A549 (cell line): ENCODE data around the gene FAM50A. TPM values are rescaled to one million over a fixed set of nuclear protein-coding genes. Genes with fewer than 3 reads are reported as not detected.

ENCODE experiments used
- ATAC-seq, 2 experiments: fragments of 200-7000 bp in 1 of 2; fragments of >200 bp in 1 of 2; cut with Nextera tagmentation in 1 of 2; cut with Tn5 transposase in 1 of 2; 3 replicates each; pipeline versions ENCODE4 v1.8.0 to v1.9.1; 2018 to 2020; ENCODE audit warnings: mild to moderate bottlenecking in 1 of 2, moderate library complexity in 1 of 2
- CTCF ChIA-PET: fragments of 300-600 bp; sonication (Branson Sonifier 250); formaldehyde crosslinking; extraction: SDS; loops from one replicate; lab custom pipeline; 2021; ENCODE audit warnings: antibody characterized with exemption, inconsistent platforms; lab: Yijun Ruan, JAX
- POLR2A ChIA-PET: fragments of 350-600 bp; formaldehyde crosslinking; extraction: SDS; loops from one replicate; lab custom pipeline; 2021; ENCODE audit warnings: antibody characterized with exemption, inconsistent platforms; lab: Yijun Ruan, JAX
- DNase-seq, 2 experiments: peaks; one replicate each; pipeline versions ENCODE4 v3.0.0 to v3.0.0-alpha.2; 2011 to 2016; ENCODE audit warnings: low read depth in 1 of 2, low spot score in 1 of 2
- FAIRE-seq: peaks from 2 replicates; lab custom pipeline; 2011; peaks lifted over from hg19 to GRCh38; lab: Jason Lieb, UNC
- H3K27ac ChIP-seq, 2 experiments: fragments of >200 bp; sonication (Bioruptor Twin); formaldehyde crosslinking; 3 replicates each; pipeline ENCODE4 v1.5.1; 2016 to 2017
- H3K4me1 ChIP-seq: fragments of >200 bp; sonication (Bioruptor Twin); formaldehyde crosslinking; 3 replicates; pipeline ENCODE4 v1.6.1; 2016
- H3K4me2 ChIP-seq: fragments of >200 bp; sonication (Bioruptor Twin); formaldehyde crosslinking; 3 replicates; pipeline ENCODE4 v1.6.1; 2016
- H3K4me3 ChIP-seq: fragments of >200 bp; sonication (Bioruptor Twin); formaldehyde crosslinking; 3 replicates; pipeline ENCODE4 v1.5.1; 2016
- H3K9me3 ChIP-seq: fragments of >200 bp; sonication (Bioruptor Twin); formaldehyde crosslinking; 3 replicates; pipeline ENCODE4 v1.6.1; 2016
- BHLHE40 ChIP-seq: IDR thresholded peaks from 2 replicates; pipeline ENCODE4 v1.6.1; 2012; ENCODE audit warnings: low read depth, low read length, inconsistent platforms
- CBX2 ChIP-seq: fragments of 200-600 bp; sonication (generic); IDR thresholded peaks from 2 replicates; pipeline ENCODE4 v1.6.1; 2016; ENCODE audit warnings: low read depth, mild to moderate bottlenecking, borderline replicate concordance
- CBX8 ChIP-seq: fragments of 200-600 bp; sonication (generic); IDR thresholded peaks from 2 replicates; pipeline ENCODE4 v1.6.1; 2016
- CEBPB ChIP-seq, 2 experiments: fragments of >200 bp in 1 of 2; sonication (Bioruptor Twin) in 1 of 2; formaldehyde crosslinking in 1 of 2; IDR thresholded peaks; 2 replicates each; pipeline ENCODE4 v1.6.1; 2012 to 2016
- CHD2 ChIP-seq: fragments of 150-350 bp; IDR thresholded peaks from 2 replicates; pipeline ENCODE4 v1.6.1; 2014; ENCODE audit warnings: low read length; ENCODE audit not compliant: partially characterized antibody
- EHF ChIP-seq: fragments of 250-450 bp; sonication (Bioruptor Pico); IDR thresholded peaks from 2 replicates; pipeline ENCODE4 v1.5.0; 2020; ENCODE audit warnings: mild to moderate bottlenecking
- ELK1 ChIP-seq: fragments of 150-350 bp; IDR thresholded peaks from 2 replicates; pipeline ENCODE4 v1.6.1; 2014; ENCODE audit warnings: low read depth, mild to moderate bottlenecking, low read length
- FOSB ChIP-seq: fragments of 250-450 bp; sonication (Bioruptor Pico); IDR thresholded peaks from 2 replicates; pipeline ENCODE4 v1.5.0; 2020; ENCODE audit warnings: mild to moderate bottlenecking, moderate library complexity
- FOSL2 ChIP-seq, 2 experiments: fragments of 450-650 bp in 1 of 2; fragments of >200 bp in 1 of 2; sonication (Bioruptor Twin) in 1 of 2; formaldehyde crosslinking; IDR thresholded peaks; 2 replicates each; pipeline versions ENCODE4 v1.5.0 to v1.6.1; 2016 to 2020; ENCODE audit warnings: mild to moderate bottlenecking in 1 of 2, moderate library complexity in 1 of 2
- HMGXB4 ChIP-seq: fragments of 250-450 bp; sonication (Bioruptor Pico); IDR thresholded peaks from 2 replicates; pipeline ENCODE4 v1.5.0; 2021; ENCODE audit warnings: mild to moderate bottlenecking, moderate library complexity, borderline replicate concordance
- HOXA7 ChIP-seq: fragments of 250-450 bp; sonication (Bioruptor Pico); IDR thresholded peaks from 2 replicates; pipeline ENCODE4 v1.5.0; 2020; ENCODE audit warnings: mild to moderate bottlenecking, moderate library complexity
- HOXB13 ChIP-seq: fragments of 250-450 bp; sonication (Bioruptor Pico); IDR thresholded peaks from 2 replicates; pipeline ENCODE4 v1.5.0; 2020; ENCODE audit warnings: low read depth, mild to moderate bottlenecking, moderate library complexity
- MAX ChIP-seq: IDR thresholded peaks from 2 replicates; pipeline ENCODE4 v1.6.1; 2012
- NFE2L2 ChIP-seq: fragments of 150-350 bp; conservative IDR thresholded peaks from 2 replicates; pipeline ENCODE4 v1.6.1; 2014; ENCODE audit warnings: low read length
- NR3C1 ChIP-seq: fragments of >200 bp; sonication (Bioruptor Twin); formaldehyde crosslinking; IDR thresholded peaks from 3 replicates; pipeline ENCODE4 v1.6.1; 2017
- PBX3 ChIP-seq: IDR thresholded peaks from 2 replicates; pipeline ENCODE4 v1.6.1; 2012
- POLR2AphosphoS2 ChIP-seq: conservative IDR thresholded peaks from 2 replicates; pipeline ENCODE4 v1.6.1; 2012; ENCODE audit warnings: low read length, improper control_type of control experiment, inconsistent platforms
- REST ChIP-seq: fragments of 200-600 bp; sonication (generic); IDR thresholded peaks from 2 replicates; pipeline ENCODE4 v1.6.1; 2016; ENCODE audit warnings: antibody characterized with exemption, mild to moderate bottlenecking, moderate library complexity
- SMC3 ChIP-seq: fragments of >200 bp; sonication (Bioruptor Twin); formaldehyde crosslinking; IDR thresholded peaks from 3 replicates; pipeline ENCODE4 v1.6.1; 2018; ENCODE audit warnings: inconsistent platforms
- USF2 ChIP-seq: fragments of 450-650 bp; IDR thresholded peaks from 2 replicates; pipeline ENCODE4 v1.6.1; 2014; ENCODE audit warnings: antibody characterized with exemption
- ZFP36 ChIP-seq: fragments of 450-650 bp; IDR thresholded peaks from 2 replicates; pipeline ENCODE4 v1.6.1; 2014; ENCODE audit warnings: borderline replicate concordance; ENCODE audit not compliant: partially characterized antibody
- ZNF302 ChIP-seq: fragments of 250-450 bp; sonication (Bioruptor Pico); IDR thresholded peaks from 2 replicates; pipeline ENCODE4 v1.9.0; 2021; ENCODE audit warnings: inconsistent platforms, mild to moderate bottlenecking, moderate library complexity
- WGBS: methylation state at CpG from one replicate; pipeline ENCODE4 v1.1.6; 2017; ENCODE audit errors: missing lambda C conversion rate; 5-methylcytosine and 5-hydroxymethylcytosine counted together
- polyA plus RNA-seq, 4 experiments: library from polyadenylated mRNA; depleted of rRNA in 3 of 4; stranded (reverse); fragments of >200 nt; fragmentation: RNase III in 1 of 4; extraction: RNeasy Plus Mini Kit Qiagen cat#74134 plus additional on column Dnase treatment in 1 of 4; gene quantifications; 2 replicates in 3 of 4; 3 replicates in 1 of 4; pipeline ENCODE4 v1.2.3, GENCODE V29; 2011 to 2017

The FAM50A gene
- polyA plus RNA-seq, 2 of the 4 experiments (the other 2 are of a cell fraction): 57.8 to 123 TPM

GRCh38 chrX:154412468-154412867 lies 31.5 kb upstream of the FAM50A start (continued):
- TF ChIP-seq REST (no peak), HOXA7 (CRISPR knock-in tag) (no peak), CHD2 (no peak)

- Histone ChIP-seq H3K4me1 (peaks cover 28% of the 10 kb centered on the region), H3K4me3 (no peak overlapping the region), H3K9me3 (no peaks in the 10 kb centered on the region), H3K27ac (no peak overlapping the region; a peak in 1 of 6 replicates), H3K4me2 (peak overlapping the region; percentile 93)
- no peak for TF ChIP-seq MAX
- TF ChIP-seq PBX3: no peak
- TF ChIP-seq HOXB13 (CRISPR knock-in tag): no peak
- TF ChIP-seq ZFP36: no peak
- no peak for TF ChIP-seq USF2
- no peak for TF ChIP-seq SMC3
- TF ChIP-seq ELK1: no peak
- no peak for TF ChIP-seq CBX8
- no peak for TF ChIP-seq FOSL2 (IDR thresholded peaks at IDR 0.05)
- TF ChIP-seq FOSL2 (CRISPR knock-in tag; IDR thresholded peaks at IDR 0.05): no peak
- no peak for TF ChIP-seq FOSB (CRISPR knock-in tag)
- no peak for TF ChIP-seq EHF (CRISPR knock-in tag)
- TF ChIP-seq POLR2AphosphoS2: no peak
- no peak for TF ChIP-seq CBX2
- TF ChIP-seq HMGXB4 (CRISPR knock-in tag): no peak
- no peak for TF ChIP-seq NFE2L2
- TF ChIP-seq CEBPB (IDR thresholded peaks at IDR 0.05): no peak
- no peak for TF ChIP-seq BHLHE40
- no peak for TF ChIP-seq NR3C1
- no peak for TF ChIP-seq ZNF302 (CRISPR knock-in tag)
- no peak for TF ChIP-seq REST
- CTCF ChIA-PET: interaction anchor here (1.0 to 2.2 kb wide), 2 partner anchors 14 to 39 kb away, joined by 3 to 5 read pairs; no protein-coding TSS in a partner anchor
- no peak for DNase-seq
- POLR2A ChIA-PET: no interaction called here
- no peak for ATAC-seq
- FAIRE-seq: no peak
- 85% methylated on average over 4 of the region's 8 CpGs for WGBS
Observed at GRCh38 chrX:154413142-154413541, 30.8 kb upstream of the FAM50A start.
